Smooth muscle cell (in vitro differentiated cells): ENCODE measurements around the gene ACYP2. TPM values are rescaled to one million over a fixed set of nuclear protein-coding genes. Genes with fewer than 3 reads are reported as not detected.

Experiments
- DNase-seq: peaks from one replicate; lab custom pipeline; 2025; ENCODE audit not compliant: unreplicated experiment; lab: John Stamatoyannopoulos, UW
- H2AFZ ChIP-seq: fragments of 200-600 bp; sonication (generic); 2 replicates; pipeline ENCODE4 v1.6.0; 2016; ENCODE audit warnings: antibody characterized with exemption, low read depth, mild to moderate bottlenecking
- H3F3A ChIP-seq: fragments of 200-600 bp; sonication (generic); 2 replicates; pipeline ENCODE4 v1.6.0; 2017; ENCODE audit warnings: antibody characterized with exemption, low read depth
- H3K27ac ChIP-seq: fragments of 200-600 bp; sonication (generic); 2 replicates; pipeline ENCODE4 v1.5.1; 2016; ENCODE audit warnings: low read depth, mild to moderate bottlenecking
- H3K27me3 ChIP-seq: fragments of 200-600 bp; sonication (generic); 2 replicates; pipeline ENCODE4 v1.6.1; 2016; ENCODE audit warnings: low read depth, mild to moderate bottlenecking
- H3K36me3 ChIP-seq: fragments of 200-600 bp; sonication (generic); 2 replicates; pipeline ENCODE4 v1.5.1; 2016; ENCODE audit warnings: low read depth
- H3K4me1 ChIP-seq: fragments of 200-600 bp; sonication (generic); 2 replicates; pipeline ENCODE4 v1.5.1; 2016; ENCODE audit warnings: low read depth
- H3K4me2 ChIP-seq: fragments of 200-600 bp; sonication (generic); 2 replicates; pipeline ENCODE4 v1.6.0; 2016; ENCODE audit warnings: mild to moderate bottlenecking
- H3K4me3 ChIP-seq: fragments of 200-600 bp; sonication (generic); 2 replicates; pipeline ENCODE4 v1.5.1; 2016; ENCODE audit warnings: mild to moderate bottlenecking
- H3K79me2 ChIP-seq: fragments of 200-600 bp; sonication (generic); 2 replicates; pipeline ENCODE4 v1.6.0; 2016; ENCODE audit warnings: low read depth, mild to moderate bottlenecking
- H3K9ac ChIP-seq: fragments of 200-600 bp; sonication (generic); 2 replicates; pipeline ENCODE4 v1.6.0; 2016; ENCODE audit warnings: low read depth
- H3K9me3 ChIP-seq: fragments of 200-600 bp; sonication (generic); replicated peaks from 2 replicates; pipeline ENCODE4 v1.5.1; 2016; ENCODE audit warnings: low read depth
- H4K20me1 ChIP-seq: fragments of 200-600 bp; sonication (generic); 2 replicates; pipeline ENCODE4 v1.6.0; 2016; ENCODE audit warnings: low read depth
- WGBS: methylation state at CpG from one replicate; pipeline ENCODE4 v1.1.7; 2016; ENCODE audit warnings: low lambda C conversion rate; 5-methylcytosine and 5-hydroxymethylcytosine counted together
- polyA plus RNA-seq: library from polyadenylated mRNA; unstranded; fragments of >200 nt; fragmentation: Nextera tagmentation; extraction: Ambion mirVana; gene quantifications from 2 replicates; pipeline ENCODE4 v1.2.1, GENCODE V29; 2016
- total RNA-seq: library from RNA; depleted of rRNA; stranded (reverse); fragments of >200 nt; gene quantifications from 2 replicates; pipeline ENCODE4 v1.2.3, GENCODE V29; 2014
- TF ChIP-seq, protein P1 (sequence below): fragments of 200-600 bp; sonication (generic); IDR thresholded peaks from 2 replicates; pipeline ENCODE4 v1.5.1; 2017; ENCODE audit warnings: borderline replicate concordance, mild to moderate bottlenecking, antibody characterized with exemption; ENCODE audit not compliant: insufficient read depth, poor library complexity, severe bottlenecking

Gene ACYP2
- total and polyA plus RNA-seq, 2 experiments from 2014 or later, result 12.1 to 18.6 TPM

DNA sequence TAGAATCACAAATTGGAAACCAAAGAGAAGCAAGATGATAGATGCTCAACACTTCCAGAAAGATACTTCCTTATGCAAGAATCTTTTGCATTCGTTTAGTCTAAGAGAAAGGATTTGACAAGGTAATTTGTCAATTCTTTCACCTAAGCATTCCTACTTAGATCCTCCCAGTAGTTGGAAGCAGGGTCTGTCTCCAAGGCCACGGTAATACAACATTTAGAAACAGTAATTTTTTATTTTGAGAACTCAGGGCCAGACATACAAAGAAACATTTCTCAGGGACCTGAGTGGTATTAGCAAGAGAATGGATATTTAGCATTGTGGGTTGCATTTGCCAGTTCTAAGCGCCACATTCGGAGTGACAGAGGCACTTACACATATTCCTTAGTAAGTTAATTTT lies 68.6 kb downstream of the ACYP2 start:
- H2AFZ ChIP-seq, result no peak overlapping the region
- no peaks in the 10 kb centered on the region for H3K4me1 ChIP-seq
- no peak overlapping the region for H3K9ac ChIP-seq
- no peak for DNase-seq
- H4K20me1 ChIP-seq, result no peaks in the 10 kb centered on the region
- H3F3A ChIP-seq, result no peaks in the 10 kb centered on the region
- H3K27me3 ChIP-seq, result no peaks in the 10 kb centered on the region
- TF ChIP-seq, protein P1, sequence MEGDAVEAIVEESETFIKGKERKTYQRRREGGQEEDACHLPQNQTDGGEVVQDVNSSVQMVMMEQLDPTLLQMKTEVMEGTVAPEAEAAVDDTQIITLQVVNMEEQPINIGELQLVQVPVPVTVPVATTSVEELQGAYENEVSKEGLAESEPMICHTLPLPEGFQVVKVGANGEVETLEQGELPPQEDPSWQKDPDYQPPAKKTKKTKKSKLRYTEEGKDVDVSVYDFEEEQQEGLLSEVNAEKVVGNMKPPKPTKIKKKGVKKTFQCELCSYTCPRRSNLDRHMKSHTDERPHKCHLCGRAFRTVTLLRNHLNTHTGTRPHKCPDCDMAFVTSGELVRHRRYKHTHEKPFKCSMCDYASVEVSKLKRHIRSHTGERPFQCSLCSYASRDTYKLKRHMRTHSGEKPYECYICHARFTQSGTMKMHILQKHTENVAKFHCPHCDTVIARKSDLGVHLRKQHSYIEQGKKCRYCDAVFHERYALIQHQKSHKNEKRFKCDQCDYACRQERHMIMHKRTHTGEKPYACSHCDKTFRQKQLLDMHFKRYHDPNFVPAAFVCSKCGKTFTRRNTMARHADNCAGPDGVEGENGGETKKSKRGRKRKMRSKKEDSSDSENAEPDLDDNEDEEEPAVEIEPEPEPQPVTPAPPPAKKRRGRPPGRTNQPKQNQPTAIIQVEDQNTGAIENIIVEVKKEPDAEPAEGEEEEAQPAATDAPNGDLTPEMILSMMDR, result no peak
- H3K9me3 ChIP-seq, result no peaks in the 10 kb centered on the region
- H3K4me2 ChIP-seq, result no peak overlapping the region
- H3K27ac ChIP-seq, result no peak overlapping the region
- H3K36me3 ChIP-seq, result no peaks in the 10 kb centered on the region
- no peaks in the 10 kb centered on the region for H3K79me2 ChIP-seq
- no peak overlapping the region for H3K4me3 ChIP-seq
- WGBS, result 95% methylated on average over 4 of the region's 4 CpGs

GRCh38 chr2:54185105-54185504 lies 69.7 kb downstream of the ACYP2 start:
- Histone ChIP-seq H3K9me3 (no peaks in the 10 kb centered on the region), H3F3A (no peaks in the 10 kb centered on the region), H3K27ac (no peak overlapping the region), H3K27me3 (no peaks in the 10 kb centered on the region), H3K36me3 (no peaks in the 10 kb centered on the region), H3K4me1 (no peaks in the 10 kb centered on the region), H3K9ac (no peak overlapping the region), H4K20me1 (no peaks in the 10 kb centered on the region), H3K4me3 (no peak overlapping the region), H3K79me2 (no peaks in the 10 kb centered on the region), H3K4me2 (no peak overlapping the region), H2AFZ (no peak overlapping the region)
- 86% methylated on average over 1 of the region's 1 CpG for WGBS
- TF ChIP-seq, protein P1, result no peak
- no peak for DNase-seq

DNA sequence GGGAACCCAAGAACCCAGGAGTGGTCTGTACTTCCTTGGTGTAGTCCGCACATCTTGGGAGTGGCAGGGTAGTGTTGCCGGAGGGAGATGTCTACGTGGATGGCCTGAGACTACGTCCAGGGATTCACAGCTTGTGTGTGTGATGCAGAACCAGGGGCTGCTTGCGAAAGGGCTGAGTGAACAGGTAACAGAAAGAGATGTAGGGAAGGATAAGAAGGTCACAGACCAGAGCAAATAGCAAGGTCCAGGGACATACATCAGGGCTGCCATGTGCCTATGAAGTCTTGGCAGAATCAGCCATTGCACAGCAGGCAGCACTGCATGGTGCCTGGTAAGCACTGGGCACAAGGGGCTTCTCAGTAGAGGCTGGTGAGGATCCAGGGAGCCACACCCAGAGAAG lies 71.9 kb downstream of the ACYP2 start:
- no peak overlapping the region for H3K27ac ChIP-seq
- no peaks in the 10 kb centered on the region for H3K4me1 ChIP-seq
- H4K20me1 ChIP-seq, result no peaks in the 10 kb centered on the region
- no peak overlapping the region for H3K4me3 ChIP-seq
- TF ChIP-seq, protein P1, result no peak
- no peak overlapping the region for H3K4me2 ChIP-seq
- H3K79me2 ChIP-seq, result no peaks in the 10 kb centered on the region
- no peaks in the 10 kb centered on the region for H3K27me3 ChIP-seq
- no peaks in the 10 kb centered on the region for H3F3A ChIP-seq
- H3K9ac ChIP-seq, result no peak overlapping the region
- no peak for DNase-seq
- H3K9me3 ChIP-seq, result no peaks in the 10 kb centered on the region
- no peaks in the 10 kb centered on the region for H3K36me3 ChIP-seq
- 82% methylated on average over 5 of the region's 5 CpGs for WGBS
- no peak overlapping the region for H2AFZ ChIP-seq

DNA sequence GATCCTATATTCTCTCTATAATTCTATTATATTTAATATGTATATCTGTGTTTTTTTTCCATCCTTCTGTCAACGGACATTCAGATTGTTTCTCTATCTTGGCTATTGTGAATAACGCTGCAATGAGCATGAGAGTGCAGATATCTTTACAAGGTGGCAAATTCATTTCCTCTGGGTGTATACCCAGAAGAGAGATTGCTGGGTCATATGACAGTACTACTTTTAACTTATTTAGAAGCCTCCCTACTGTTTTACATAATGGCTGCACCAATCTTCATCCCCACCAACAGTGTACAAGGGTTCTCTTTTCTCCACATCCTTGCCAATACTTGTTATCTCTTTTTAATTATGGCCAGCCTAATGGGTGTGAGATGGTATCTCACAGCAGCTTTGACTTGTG lies 74.1 kb downstream of the ACYP2 start:
- H3K36me3 ChIP-seq, result no peaks in the 10 kb centered on the region
- no peak overlapping the region for H3K27ac ChIP-seq
- H3K9ac ChIP-seq, result no peak overlapping the region
- H3K79me2 ChIP-seq, result no peaks in the 10 kb centered on the region
- H2AFZ ChIP-seq, result no peak overlapping the region
- no peaks in the 10 kb centered on the region for H3K9me3 ChIP-seq
- no peak overlapping the region for H3K4me3 ChIP-seq
- no peaks in the 10 kb centered on the region for H3F3A ChIP-seq
- H3K4me1 ChIP-seq, result no peaks in the 10 kb centered on the region
- no peaks in the 10 kb centered on the region for H3K27me3 ChIP-seq
- TF ChIP-seq, protein P1, result no peak
- DNase-seq, result no peak
- WGBS, result 81% methylated on average over 2 of the region's 2 CpGs
- no peaks in the 10 kb centered on the region for H4K20me1 ChIP-seq
- no peak overlapping the region for H3K4me2 ChIP-seq
